Measurements from ENCODE around the gene KLHDC7A.
A peak's percentile ranks its signal among the peaks of the same experiment; 100 is the strongest.

The KLHDC7A gene

GRCh38 chr1:18511149-18511873 lies 30.6 kb downstream of the KLHDC7A start:
- DNase-seq: no peak

- no peak for DNase-seq
Measured at GRCh38 chr1:18511874-18512150, 31.1 kb downstream of the KLHDC7A start.

GRCh38 chr1:18512883-18513282 lies 32.2 kb downstream of the KLHDC7A start:
- no peak for DNase-seq

GRCh38 chr1:18513995-18514394 lies 33.3 kb downstream of the KLHDC7A start:
- DNase-seq: no peak

GRCh38 chr1:18515120-18515667 lies 34.5 kb downstream of the KLHDC7A start:
- no peak for DNase-seq

GRCh38 chr1:18516473-18516872 lies 35.7 kb downstream of the KLHDC7A start:
- no peak for DNase-seq

GRCh38 chr1:18526436-18527275 lies 45.9 kb downstream of the KLHDC7A start:
- no peak for DNase-seq

- DNase-seq: no peak
Measured at GRCh38 chr1:18527514-18527913, 46.8 kb downstream of the KLHDC7A start.

- DNase-seq: no peak
Measured at GRCh38 chr1:18527921-18528320, 47.2 kb downstream of the KLHDC7A start.

GRCh38 chr1:18528616-18529015 lies 47.9 kb downstream of the KLHDC7A start:
- DNase-seq: no peak

- no peak for DNase-seq
Measured at GRCh38 chr1:18529714-18530113, 49.0 kb downstream of the KLHDC7A start.

GRCh38 chr1:18530587-18531502 lies 50.1 kb downstream of the KLHDC7A start:
- DNase-seq: peak; percentile 8

- DNase-seq: no peak
Measured at GRCh38 chr1:18531503-18531845, 50.7 kb downstream of the KLHDC7A start.

- DNase-seq: no peak
Measured at GRCh38 chr1:18532390-18533170, 51.9 kb downstream of the KLHDC7A start.

- DNase-seq: no peak
Measured at GRCh38 chr1:18533259-18533658, 52.5 kb downstream of the KLHDC7A start.

GRCh38 chr1:18534810-18535205 lies 54.1 kb downstream of the KLHDC7A start:
- no peak for DNase-seq
